GM03348 (cell line): ENCODE data around the gene STUB1.

Source experiments
- DNase-seq: peaks from one replicate; pipeline ENCODE4 v3.0.0; 2012; ENCODE audit warnings: low spot score

Gene STUB1

GRCh38 chr16:679814-680624, at the start of gene STUB1:
Gene STUB1 (plus strand): TSS chr16:680410. CDS start chr16:680526, 116 bp downstream.
- peak; percentile 96 for DNase-seq

- peak; percentile 36 for DNase-seq
Measured at GRCh38 chr16:630815-631405, 49.3 kb upstream of the STUB1 start, which contains the start of gene WFIKKN1. Gene WFIKKN1 (plus strand): TSS chr16:630985. CDS start chr16:631254, 269 bp downstream.

GRCh38 chr16:631808-632358, 48.3 kb upstream of the STUB1 start:
- no peak for DNase-seq

GRCh38 chr16:632486-633335, 47.5 kb upstream of the STUB1 start:
- no peak for DNase-seq

GRCh38 chr16:633336-634050, 46.7 kb upstream of the STUB1 start:
- DNase-seq, result no peak

- no peak for DNase-seq
Measured at GRCh38 chr16:634051-634670, 46.0 kb upstream of the STUB1 start.

- no peak for DNase-seq
Measured at GRCh38 chr16:634996-635395, 45.2 kb upstream of the STUB1 start.

GRCh38 chr16:635573-636205, 44.5 kb upstream of the STUB1 start:
- no peak for DNase-seq

GRCh38 chr16:636206-637080, 43.8 kb upstream of the STUB1 start, which contains the start of gene METTL26:
Gene METTL26 (minus strand): TSS chr16:636305. CDS start chr16:636290, 15 bp downstream.
- DNase-seq, result peak; percentile 95

GRCh38 chr16:637081-638018, 42.9 kb upstream of the STUB1 start:
- DNase-seq, result peak; percentile 100

- DNase-seq, result no peak
Measured at GRCh38 chr16:638034-638543, 42.1 kb upstream of the STUB1 start.

- DNase-seq, result no peak
Measured at GRCh38 chr16:638836-639235, 41.4 kb upstream of the STUB1 start.

- no peak for DNase-seq
Measured at GRCh38 chr16:640614-641013, 39.6 kb upstream of the STUB1 start.

GRCh38 chr16:641326-642188, 38.7 kb upstream of the STUB1 start, which contains the start of gene MCRIP2:
Gene MCRIP2 (plus strand): TSS chr16:641828. CDS start chr16:641992, 164 bp downstream.
- peak; percentile 95 for DNase-seq

GRCh38 chr16:642189-643049, 37.8 kb upstream of the STUB1 start:
- DNase-seq, result peak; percentile 55

- no peak for DNase-seq
Measured at GRCh38 chr16:643050-643368, 37.2 kb upstream of the STUB1 start.
